Mononuclear cell (primary cell): ENCODE results near the gene SPSB2. TPM values are rescaled to one million over a fixed set of nuclear protein-coding genes. Genes with fewer than 3 reads are reported as not detected.
"Not testable (repeated sequence)": the region's sequence is repeated elsewhere in the genome, so short reads cannot be mapped to it uniquely, and the experiment has no call there.

Experiments
- H3K27me3 ChIP-seq: 2 replicates; pipeline ENCODE4 v1.6.0; 2011; ENCODE audit warnings: low read length, control low read depth; ENCODE audit not compliant: insufficient read depth
- H3K4me1 ChIP-seq: 2 replicates; pipeline ENCODE4 v1.5.1; 2011; ENCODE audit warnings: mild to moderate bottlenecking, low read length, control low read depth; ENCODE audit not compliant: insufficient read depth
- H3K4me3 ChIP-seq: 2 replicates; pipeline ENCODE4 v1.5.1; 2011; ENCODE audit warnings: mild to moderate bottlenecking, low read length, moderate library complexity
- H3K9me3 ChIP-seq: 2 replicates; pipeline ENCODE4 v1.5.1; 2011; ENCODE audit warnings: low read depth, mild to moderate bottlenecking, control low read depth, low read length
- total RNA-seq: library from RNA; depleted of rRNA; stranded (reverse); fragments of >200 nt; gene quantifications from one replicate; pipeline ENCODE4 v1.2.3, GENCODE V29; 2012

The SPSB2 gene
- total RNA-seq, 1 donor: 1.6 TPM

DNA sequence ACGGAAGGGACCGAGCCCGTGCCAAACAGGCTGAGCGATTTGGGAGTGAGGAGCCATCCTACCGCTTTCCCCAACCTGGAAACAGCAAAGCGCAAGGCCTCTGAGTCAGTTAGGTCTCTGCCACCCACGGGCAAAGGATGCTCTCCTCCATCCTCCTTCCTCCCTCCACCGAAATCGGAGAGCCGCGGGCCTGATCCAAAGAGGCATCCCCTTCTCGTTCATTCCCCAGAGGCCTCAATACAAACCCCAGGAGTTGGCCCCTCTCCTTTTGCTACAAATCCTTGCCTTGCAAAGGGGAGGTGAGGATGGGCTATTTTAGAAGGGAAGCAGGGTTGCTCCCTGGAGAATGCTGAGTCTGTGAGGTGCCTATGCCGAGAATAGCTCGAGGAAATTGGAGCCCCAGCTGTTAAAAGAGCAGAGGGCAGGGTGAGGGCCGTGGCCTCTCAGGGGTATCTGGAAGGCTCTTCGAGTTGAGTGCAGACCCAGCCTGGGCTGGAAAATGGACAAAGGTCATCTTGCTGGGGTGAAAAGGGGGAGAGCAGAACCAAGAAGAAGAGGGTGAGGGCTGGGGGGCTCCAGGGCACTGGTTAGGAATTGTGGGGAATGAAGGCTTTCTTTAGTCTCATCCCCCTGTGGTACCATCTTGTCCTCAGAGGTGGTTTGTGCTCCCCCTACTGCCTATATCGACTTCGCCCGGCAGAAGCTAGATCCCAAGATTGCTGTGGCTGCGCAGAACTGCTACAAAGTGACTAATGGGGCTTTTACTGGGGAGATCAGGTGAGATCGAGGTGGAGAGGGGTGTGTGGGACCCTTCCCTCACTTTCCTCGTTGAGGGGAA, 4.7 kb downstream of the SPSB2 start:
- peak overlapping the region; percentile 78 for H3K4me3 ChIP-seq
- no peaks in the 10 kb centered on the region for H3K27me3 ChIP-seq
- no peaks in the 10 kb centered on the region for H3K9me3 ChIP-seq
- H3K4me1 ChIP-seq: peaks cover 48% of the 10 kb centered on the region

DNA sequence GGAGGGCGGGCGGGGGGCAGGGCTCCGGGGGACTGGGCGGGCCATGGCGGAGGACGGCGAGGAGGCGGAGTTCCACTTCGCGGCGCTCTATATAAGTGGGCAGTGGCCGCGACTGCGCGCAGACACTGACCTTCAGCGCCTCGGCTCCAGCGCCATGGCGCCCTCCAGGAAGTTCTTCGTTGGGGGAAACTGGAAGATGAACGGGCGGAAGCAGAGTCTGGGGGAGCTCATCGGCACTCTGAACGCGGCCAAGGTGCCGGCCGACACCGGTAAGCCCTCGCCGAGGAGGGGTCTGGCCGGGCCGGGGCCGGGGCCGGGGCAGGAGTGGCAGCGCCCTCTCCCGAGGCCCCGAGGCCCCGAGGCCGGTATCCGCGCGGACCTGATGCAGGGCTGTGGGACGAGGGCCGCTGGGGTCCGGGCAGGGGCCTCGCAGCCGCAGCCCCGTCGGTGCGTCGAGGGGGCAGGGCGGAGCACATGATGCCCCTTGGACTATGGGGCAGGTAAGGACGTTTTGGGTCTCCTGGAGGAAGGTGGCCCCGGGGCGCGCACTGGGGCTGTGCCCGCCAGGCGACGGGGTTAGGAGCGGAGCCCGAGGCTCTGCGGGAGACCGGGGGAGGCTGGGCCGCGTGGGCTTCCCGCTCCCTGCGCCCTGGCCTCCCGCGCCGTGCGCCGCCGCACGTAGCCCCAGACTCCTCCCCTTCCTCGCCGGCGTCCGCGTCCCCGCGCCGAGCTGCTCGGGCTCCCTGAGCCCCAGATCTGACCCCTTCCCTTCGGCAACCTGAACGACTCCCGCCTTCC, 5.5 kb downstream of the SPSB2 start, which contains the start of gene TPI1:
TSS of gene TPI1 (plus strand) at position 119 of the 798 bp plus-strand sequence. CDS start at position 155, 36 bp downstream.
- peak within 1 kb of the TSS; percentile 78 for H3K4me3 ChIP-seq

DNA sequence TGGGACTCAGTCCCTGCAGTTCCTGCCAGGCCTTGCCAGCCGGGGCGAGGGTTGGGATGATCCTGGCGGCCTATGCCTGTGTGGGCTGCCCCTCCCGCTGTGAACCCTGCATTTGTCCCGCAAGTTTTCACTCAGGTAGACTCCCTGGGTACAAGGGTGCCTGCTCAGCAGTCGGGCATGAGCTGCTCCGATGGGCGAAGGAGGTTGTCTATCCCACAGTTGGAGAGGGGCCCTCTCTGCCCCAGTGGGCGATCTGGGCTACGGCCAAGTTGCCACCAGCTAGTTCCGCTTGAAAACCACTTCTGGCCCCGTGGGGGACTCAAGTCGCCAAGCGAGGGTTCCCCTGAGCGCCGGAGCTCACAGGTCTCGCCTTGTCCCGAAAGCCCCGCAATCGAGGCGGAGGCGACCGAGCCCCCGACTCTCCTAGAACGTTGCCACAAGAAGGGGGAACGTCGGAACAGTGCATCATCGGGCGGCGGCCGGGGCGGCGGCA, 6.1 kb downstream of the SPSB2 start:
- Histone ChIP-seq H3K4me3 (peak overlapping the region; percentile 78), H3K4me1 (peaks cover 43% of the 10 kb centered on the region), H3K27me3 (no peaks in the 10 kb centered on the region), H3K9me3 (no peaks in the 10 kb centered on the region)

More for the DNA sequence above, 5.5 kb downstream of the SPSB2 start, which contains the start of gene TPI1:
- H3K4me1 ChIP-seq: peaks cover 48% of the 10 kb centered on the region
- H3K9me3 ChIP-seq: no peaks in the 10 kb centered on the region
- H3K27me3 ChIP-seq: no peaks in the 10 kb centered on the region

DNA sequence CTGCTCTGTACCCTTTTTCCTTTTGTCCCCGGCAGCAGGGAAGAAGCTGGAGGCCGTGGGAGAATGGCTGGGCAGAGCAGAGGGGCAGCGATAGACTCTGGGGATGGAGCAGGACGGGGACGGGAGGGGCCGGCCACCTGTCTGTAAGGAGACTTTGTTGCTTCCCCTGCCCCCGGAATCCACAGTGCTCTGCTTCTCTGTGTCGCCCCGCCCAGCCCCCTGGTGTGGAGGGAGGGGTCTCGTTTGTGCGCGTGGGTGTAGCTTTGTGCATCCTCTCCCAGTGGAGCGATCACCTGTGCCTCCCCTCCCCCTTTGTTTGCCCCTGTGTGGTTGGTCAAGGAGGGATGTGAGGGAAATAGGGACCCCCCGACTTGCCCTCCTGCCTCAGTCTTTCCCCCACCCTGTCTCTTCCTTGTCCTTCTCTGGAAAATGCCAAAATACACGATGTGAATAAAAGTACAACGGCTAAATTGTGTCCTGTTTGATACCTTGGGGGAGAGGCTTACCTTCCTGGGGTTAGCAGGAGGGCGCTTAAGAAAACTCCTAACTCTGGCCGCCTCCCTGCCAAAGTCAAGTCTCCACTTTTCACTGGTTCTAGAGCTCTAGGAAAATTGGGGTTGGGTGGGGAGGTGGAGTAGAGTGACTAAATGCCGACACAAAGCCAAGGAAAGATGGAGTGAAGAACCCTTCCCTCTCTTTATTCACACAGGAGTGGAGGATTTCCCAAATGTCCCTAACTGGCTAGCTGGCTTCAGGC, 6.8 kb downstream of the SPSB2 start:
- no peaks in the 10 kb centered on the region for H3K27me3 ChIP-seq
- no peaks in the 10 kb centered on the region for H3K9me3 ChIP-seq
- H3K4me3 ChIP-seq: peak overlapping the region; percentile 78
- peaks cover 37% of the 10 kb centered on the region for H3K4me1 ChIP-seq

DNA sequence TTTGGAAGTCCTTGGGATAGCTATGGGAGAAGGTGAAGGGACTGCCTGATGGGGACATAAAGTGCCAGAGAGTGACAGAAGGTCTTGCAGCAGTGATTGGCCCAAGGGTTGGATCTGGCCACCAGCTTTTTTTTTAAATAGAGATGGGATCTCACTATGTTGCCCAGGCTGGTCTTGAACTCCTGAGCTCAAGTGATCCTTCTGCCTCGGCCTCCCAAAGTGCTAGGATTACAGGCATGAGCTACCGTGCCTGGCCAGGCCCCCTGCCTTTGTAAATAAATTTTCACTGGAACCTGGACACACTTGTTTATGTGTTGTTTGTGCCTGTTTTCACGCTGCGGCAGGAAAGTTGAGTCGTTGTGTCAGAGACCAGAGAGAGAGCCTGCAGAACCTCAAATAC, 7.8 kb downstream of the SPSB2 start:
- not testable (repeated sequence) for H3K4me3 ChIP-seq, H3K27me3 ChIP-seq, H3K9me3 ChIP-seq
- H3K4me1 ChIP-seq: peaks cover 28% of the 10 kb centered on the region

DNA sequence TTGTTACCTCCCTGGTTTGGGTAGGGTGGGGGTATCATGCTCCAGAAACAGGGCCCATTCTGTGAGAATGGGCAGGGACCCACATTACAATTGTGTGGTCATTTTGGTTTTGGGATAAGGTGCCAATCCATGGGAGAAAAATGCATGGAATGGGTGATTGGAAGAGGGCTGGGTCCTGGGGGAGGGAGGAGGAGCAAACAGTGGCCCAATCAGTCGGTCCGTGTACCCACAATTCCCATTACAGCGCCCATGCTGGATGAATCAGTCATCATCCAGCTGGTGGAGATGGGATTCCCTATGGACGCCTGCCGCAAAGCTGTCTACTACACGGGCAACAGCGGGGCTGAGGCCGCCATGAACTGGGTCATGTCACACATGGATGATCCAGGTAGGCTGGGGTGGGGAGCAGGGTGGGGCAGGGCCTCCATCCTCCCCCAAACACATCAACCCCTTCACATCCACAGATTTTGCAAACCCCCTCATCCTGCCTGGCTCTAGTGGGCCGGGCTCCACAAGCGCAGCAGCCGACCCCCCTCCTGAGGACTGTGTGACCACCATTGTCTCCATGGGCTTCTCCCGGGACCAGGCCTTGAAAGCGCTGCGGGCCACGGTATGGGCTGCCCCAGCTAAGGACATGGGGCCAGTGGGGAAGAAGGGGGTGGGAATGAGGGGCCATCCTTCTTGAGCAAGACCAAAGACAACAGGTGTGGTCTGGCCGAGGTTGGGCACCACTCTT, 9.3 kb downstream of the SPSB2 start:
- Histone ChIP-seq H3K4me3 (no peak overlapping the region), H3K9me3 (no peaks in the 10 kb centered on the region), H3K4me1 (peaks cover 16% of the 10 kb centered on the region), H3K27me3 (no peaks in the 10 kb centered on the region)

DNA sequence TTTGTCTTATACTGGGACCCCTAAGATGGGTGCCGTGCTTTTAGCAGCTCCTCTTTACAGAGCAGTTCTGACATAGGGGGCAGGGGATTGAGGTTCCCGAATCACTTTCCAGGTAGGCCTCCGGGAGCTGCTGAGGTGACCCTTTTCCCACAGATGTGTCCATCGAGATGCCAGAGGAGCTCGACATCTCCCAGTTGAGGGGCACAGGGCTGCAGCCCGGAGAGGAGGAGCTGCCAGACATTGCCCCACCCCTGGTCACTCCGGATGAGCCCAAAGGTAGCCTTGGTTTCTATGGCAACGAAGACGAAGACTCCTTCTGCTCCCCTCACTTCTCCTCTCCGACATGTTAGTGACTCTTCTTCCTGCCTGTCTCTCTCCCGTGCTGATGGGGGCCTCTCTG, 10.1 kb downstream of the SPSB2 start:
- no peaks in the 10 kb centered on the region for H3K27me3 ChIP-seq
- H3K4me3 ChIP-seq: no peak overlapping the region
- no peaks in the 10 kb centered on the region for H3K9me3 ChIP-seq
- H3K4me1 ChIP-seq: peaks cover 9% of the 10 kb centered on the region

DNA sequence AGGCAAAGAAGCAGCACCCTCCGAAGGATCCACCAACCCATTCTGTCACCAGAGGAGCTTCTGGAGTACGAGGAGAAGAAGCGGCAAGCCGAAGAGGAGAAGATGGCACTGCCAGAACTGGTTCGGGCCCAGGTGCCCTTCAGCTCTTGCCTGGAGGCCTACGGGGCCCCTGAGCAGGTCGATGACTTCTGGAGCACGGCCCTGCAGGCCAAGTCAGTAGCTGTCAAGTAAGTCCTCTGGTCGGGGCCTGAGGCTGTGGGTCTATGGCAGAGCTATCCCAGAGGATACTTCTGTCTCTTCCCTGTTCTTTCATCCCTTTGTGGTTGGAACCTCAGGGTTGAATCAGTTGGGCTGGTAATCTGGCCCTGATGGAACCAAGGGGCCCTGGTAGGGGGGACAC, 11.7 kb downstream of the SPSB2 start:
- Histone ChIP-seq H3K9me3 (no peaks in the 10 kb centered on the region), H3K4me3 (no peak overlapping the region), H3K4me1 (peaks cover 1% of the 10 kb centered on the region), H3K27me3 (no peaks in the 10 kb centered on the region)

DNA sequence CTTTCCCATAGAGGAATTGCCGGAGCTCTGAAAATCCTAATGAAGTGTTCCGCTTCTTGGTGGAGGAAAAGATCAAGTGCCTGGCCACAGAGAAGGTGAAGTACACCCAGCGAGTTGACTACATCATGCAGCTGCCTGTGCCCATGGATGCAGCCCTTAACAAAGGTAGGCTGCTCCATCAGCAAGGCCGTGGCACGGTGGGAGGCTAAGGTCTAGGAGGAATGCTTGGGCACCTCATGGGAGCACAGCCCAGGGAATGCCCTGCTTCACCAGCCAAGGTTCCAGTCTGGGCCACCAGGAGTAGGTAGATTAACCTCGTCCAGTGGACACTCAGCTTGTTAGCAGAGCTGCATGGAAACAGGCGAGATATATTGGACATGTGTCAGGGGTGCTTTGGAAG, 12.2 kb downstream of the SPSB2 start:
- no peaks in the 10 kb centered on the region for H3K9me3 ChIP-seq
- H3K4me3 ChIP-seq: no peak overlapping the region
- no peaks in the 10 kb centered on the region for H3K27me3 ChIP-seq
- no peaks in the 10 kb centered on the region for H3K4me1 ChIP-seq

DNA sequence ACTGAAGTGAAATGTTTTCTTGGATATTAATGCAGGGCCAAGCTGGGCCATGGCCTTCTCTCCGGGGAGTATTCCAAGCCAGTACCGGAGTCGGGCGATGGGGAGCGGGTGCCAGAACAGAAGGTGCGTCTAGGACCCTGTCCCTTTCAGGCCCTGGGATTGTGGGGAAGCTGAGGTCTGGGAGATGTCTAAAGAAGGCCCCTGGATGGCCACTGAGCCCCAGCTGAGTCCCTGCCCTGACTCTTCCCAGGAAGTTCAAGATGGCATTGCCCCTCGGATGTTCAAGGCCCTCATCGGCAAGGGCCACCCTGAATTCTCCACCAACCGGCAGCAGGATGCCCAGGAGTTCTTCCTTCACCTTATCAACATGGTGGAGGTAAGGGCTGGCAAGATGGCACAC, 13.0 kb downstream of the SPSB2 start:
- Histone ChIP-seq H3K27me3 (no peaks in the 10 kb centered on the region), H3K9me3 (no peaks in the 10 kb centered on the region), H3K4me1 (no peaks in the 10 kb centered on the region), H3K4me3 (no peak overlapping the region)

DNA sequence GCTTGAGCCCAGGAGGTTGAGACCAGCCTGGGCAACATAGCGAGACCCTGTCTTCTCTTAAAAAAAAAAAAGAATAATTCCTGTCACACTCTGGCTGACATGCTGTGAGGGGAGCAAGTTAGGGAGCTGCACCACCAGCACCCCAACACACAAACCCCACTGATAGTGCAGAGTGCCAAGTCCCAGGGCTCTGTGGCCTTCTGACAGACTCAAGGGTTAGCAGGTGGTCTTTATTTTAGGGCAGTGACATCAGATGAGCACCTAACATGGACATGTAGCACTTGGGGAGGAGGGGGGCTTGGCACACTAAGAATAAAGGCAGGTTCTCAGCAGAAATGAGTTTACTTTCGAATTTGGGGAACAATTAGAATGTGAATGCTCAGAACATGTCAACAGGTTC, 14.3 kb downstream of the SPSB2 start:
- Histone ChIP-seq H3K27me3 (no peaks in the 10 kb centered on the region), H3K4me3 (no peak overlapping the region), H3K4me1 (peaks cover 7% of the 10 kb centered on the region), H3K9me3 (no peaks in the 10 kb centered on the region)

DNA sequence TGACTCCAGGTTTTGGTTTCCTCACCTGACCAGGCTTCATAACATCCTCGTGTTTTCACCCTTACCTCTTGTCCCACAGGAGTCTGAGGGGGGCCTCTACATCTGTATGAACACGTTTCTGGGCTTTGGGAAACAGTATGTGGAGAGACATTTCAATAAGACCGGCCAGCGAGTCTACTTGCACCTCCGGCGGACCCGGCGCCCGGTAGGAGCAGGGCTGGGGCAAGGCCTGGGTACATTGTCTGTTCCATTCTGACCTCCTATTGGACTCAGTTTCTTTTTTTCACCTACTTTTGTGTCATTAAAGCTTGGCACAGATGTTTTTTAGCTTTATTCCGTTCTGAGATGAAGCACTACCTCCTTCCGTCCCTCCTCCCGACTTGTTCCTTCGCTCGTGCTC, 17.8 kb downstream of the SPSB2 start:
- Histone ChIP-seq H3K27me3 (no peaks in the 10 kb centered on the region), H3K4me1 (peaks cover 27% of the 10 kb centered on the region), H3K4me3 (no peak overlapping the region), H3K9me3 (no peaks in the 10 kb centered on the region)

DNA sequence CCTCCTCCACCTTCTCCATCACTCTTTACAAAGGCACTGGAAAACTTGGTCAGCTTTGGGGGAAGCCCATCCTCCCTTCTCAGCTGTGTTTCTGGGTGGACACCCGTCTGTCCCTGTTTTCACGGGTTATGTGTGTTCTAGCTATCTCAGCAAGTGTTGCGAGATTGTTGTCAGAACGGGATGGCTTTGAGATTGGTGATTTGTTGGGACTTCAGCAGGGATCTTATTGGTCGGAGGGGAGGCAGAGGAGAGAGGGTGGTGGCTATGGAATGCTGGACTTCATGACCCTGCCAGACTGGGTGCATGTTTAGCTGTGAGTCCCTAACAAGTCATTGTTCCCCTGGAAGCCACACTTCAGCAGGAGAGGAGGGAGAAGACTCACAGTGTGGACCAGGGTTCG, 19.1 kb downstream of the SPSB2 start:
- Histone ChIP-seq H3K9me3 (no peaks in the 10 kb centered on the region), H3K4me3 (no peak overlapping the region), H3K27me3 (no peaks in the 10 kb centered on the region), H3K4me1 (peaks cover 39% of the 10 kb centered on the region)

DNA sequence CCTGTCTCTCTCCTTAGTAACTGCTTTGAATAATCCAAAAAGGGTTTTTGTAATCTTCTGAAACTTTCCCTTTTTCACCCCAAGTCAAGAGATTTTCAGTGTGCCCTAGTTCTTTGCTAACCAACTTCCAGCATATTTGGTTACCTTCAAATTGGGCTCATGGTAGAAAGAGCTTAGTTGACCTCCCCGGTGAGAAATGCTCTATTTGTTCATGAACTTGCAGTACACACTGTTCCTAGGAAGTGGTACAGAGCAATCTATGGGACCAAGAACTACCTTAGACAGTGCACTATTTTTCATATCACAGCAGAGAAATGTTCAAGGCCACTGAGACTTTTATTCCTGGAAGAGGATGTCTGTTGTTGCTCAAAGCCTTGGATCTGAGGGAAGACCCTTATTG, 19.5 kb downstream of the SPSB2 start:
- no peaks in the 10 kb centered on the region for H3K9me3 ChIP-seq
- no peaks in the 10 kb centered on the region for H3K27me3 ChIP-seq
- H3K4me1 ChIP-seq: peaks cover 39% of the 10 kb centered on the region
- no peak overlapping the region for H3K4me3 ChIP-seq
